ENCODE results near the gene BBS9.

Gene BBS9

DNA sequence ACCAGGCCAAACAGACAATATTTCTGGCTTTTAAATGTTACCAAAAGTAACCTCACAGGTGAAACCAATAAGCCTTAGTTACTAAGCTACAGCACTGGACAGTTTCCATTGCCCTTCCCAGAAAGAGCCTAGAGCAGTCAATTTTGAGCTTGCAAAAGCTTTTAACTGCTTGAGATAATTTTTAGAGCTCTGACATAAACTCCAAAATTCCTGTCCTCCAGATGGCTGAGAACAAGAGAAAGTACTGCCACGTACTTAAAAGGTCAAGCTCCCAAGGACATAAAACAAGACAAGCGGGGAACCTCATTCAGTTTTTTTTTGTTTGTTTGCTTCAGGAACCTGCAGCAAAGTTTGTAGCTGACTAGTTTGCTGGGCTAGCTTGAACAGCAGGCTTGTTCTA, 54.1 kb downstream of the BBS9 start:
- no peaks in the 10 kb centered on the region for H3K27me3 ChIP-seq
- H3K4me3 ChIP-seq: no peak overlapping the region
- no peaks in the 10 kb centered on the region for H4K20me1 ChIP-seq
- H3K27ac ChIP-seq: no peak overlapping the region
- H3K9me3 ChIP-seq (replicated peaks in 1 of 11): peaks cover 0 to 6% (median 0%) of the 10 kb centered on the region in 11 experiments; a peak in 2 of 22 replicates
- peaks cover 0 to 6% (median 0%) of the 10 kb centered on the region in 11 experiments; a peak in 2 of 22 replicates for H3K36me3 ChIP-seq
- no peak for TF ChIP-seq Cebpa-rat (IDR thresholded peaks at IDR 0.05)
- H3K4me2 ChIP-seq: no peak overlapping the region
- H3K9ac ChIP-seq: no peak overlapping the region
- H3K4me1 ChIP-seq: no peaks in the 10 kb centered on the region

DNA sequence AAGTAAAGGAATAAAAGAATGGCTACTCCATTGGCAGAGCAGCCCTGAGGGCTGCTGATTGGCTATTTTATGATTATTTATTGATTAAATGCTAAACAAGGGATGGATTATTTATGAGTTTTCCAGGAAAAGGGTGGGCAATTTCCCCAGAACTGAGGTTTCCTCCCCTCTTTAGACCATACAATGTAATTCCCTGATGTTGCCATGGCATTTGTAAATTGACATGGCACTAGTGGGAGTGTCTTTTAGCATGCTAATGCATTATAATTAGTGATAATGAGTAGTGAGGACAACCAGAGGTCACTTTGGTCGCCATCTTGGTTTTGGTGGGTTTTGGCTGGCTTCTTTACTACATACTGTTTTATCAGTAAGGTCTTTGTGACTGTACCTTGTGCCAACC, 55.5 kb downstream of the BBS9 start:
- Histone ChIP-seq H3K9ac (no peak overlapping the region), H3K27me3 (no peaks in the 10 kb centered on the region), H3K9me3 (replicated peaks in 1 of 11) (peaks cover 0 to 6% (median 0%) of the 10 kb centered on the region in 11 experiments; a peak in 2 of 22 replicates), H3K4me1 (no peaks in the 10 kb centered on the region), H3K27ac (no peak overlapping the region), H3K36me3 (peaks cover 0 to 6% (median 0%) of the 10 kb centered on the region in 11 experiments; a peak in 2 of 22 replicates), H3K4me3 (no peak overlapping the region), H4K20me1 (no peaks in the 10 kb centered on the region), H3K4me2 (no peak overlapping the region)
- TF ChIP-seq Cebpa-rat (IDR thresholded peaks at IDR 0.05): no peak

DNA sequence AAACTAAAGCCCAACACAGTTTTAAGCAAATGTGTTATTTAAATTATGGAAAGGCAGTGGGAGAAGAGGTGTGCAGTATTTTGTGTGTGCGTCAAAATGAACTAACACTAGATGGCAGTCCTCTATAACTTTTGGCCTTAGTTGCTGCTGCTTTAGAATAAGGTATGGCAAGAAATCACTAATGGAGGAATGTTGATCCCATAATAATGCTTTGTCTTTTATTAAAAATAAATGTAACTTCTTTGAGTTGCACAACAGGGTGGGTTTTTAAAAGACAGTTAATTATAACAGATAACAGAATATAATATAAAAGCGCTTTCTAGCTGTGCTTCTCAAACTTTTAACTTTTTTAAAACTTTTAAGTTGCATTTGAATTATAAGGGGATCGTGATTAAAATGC, 56.4 kb downstream of the BBS9 start:
- TF ChIP-seq Cebpa-rat (IDR thresholded peaks at IDR 0.05): no peak
- peaks cover 0 to 8% (median 0%) of the 10 kb centered on the region in 10 experiments; a peak in 2 of 20 replicates for H3K4me1 ChIP-seq

DNA sequence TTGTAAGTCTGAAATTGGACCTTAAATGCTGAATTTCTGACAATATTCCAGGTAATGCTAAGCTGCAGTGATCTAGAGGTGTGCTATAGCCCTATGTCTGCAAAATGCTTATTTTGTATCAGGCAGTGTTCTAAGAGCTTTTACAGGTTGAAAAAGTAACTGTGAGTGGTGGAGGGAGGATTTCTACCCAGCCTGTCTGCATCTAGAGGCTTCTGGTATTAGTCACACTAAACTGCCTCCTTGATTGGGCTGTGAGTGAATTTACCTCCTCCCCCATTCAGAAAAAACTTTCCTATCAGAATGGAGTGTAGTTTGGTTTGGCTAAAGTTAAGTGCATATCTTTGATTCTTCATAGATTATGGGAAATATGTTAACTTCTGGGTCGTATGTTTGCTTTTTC, 56.8 kb downstream of the BBS9 start:
- no peaks in the 10 kb centered on the region for H4K20me1 ChIP-seq
- H3K27ac ChIP-seq: no peak overlapping the region
- H3K36me3 ChIP-seq: no peaks in the 10 kb centered on the region; a peak in 1 of 22 replicates
- peaks cover 0 to 12% (median 0%) of the 10 kb centered on the region in 10 experiments; a peak in 2 of 20 replicates for H3K4me1 ChIP-seq
- H3K27me3 ChIP-seq: no peaks in the 10 kb centered on the region
- no peak overlapping the region for H3K4me2 ChIP-seq
- 0 out of 22 replicates have a peak, but pooled peaks cover 0 to 3% (median 0%) of the 10 kb centered on the region in 11 experiments for H3K9me3 ChIP-seq (replicated peaks in 1 of 11)
- H3K4me3 ChIP-seq: no peak overlapping the region
- TF ChIP-seq Cebpa-rat (IDR thresholded peaks at IDR 0.05): no peak
- H3K9ac ChIP-seq: no peak overlapping the region

More for the DNA sequence above, 56.4 kb downstream of the BBS9 start:
- H4K20me1 ChIP-seq: no peaks in the 10 kb centered on the region
- H3K9ac ChIP-seq: no peak overlapping the region
- no peak overlapping the region for H3K4me2 ChIP-seq
- peaks cover 0 to 2% (median 0%) of the 10 kb centered on the region in 11 experiments; a peak in 2 of 22 replicates for H3K36me3 ChIP-seq
- no peak overlapping the region for H3K4me3 ChIP-seq
- H3K9me3 ChIP-seq (replicated peaks in 1 of 11): peaks cover 0 to 3% (median 0%) of the 10 kb centered on the region in 11 experiments; a peak in 1 of 22 replicates
- H3K27me3 ChIP-seq: no peaks in the 10 kb centered on the region
- H3K27ac ChIP-seq: no peak overlapping the region

DNA sequence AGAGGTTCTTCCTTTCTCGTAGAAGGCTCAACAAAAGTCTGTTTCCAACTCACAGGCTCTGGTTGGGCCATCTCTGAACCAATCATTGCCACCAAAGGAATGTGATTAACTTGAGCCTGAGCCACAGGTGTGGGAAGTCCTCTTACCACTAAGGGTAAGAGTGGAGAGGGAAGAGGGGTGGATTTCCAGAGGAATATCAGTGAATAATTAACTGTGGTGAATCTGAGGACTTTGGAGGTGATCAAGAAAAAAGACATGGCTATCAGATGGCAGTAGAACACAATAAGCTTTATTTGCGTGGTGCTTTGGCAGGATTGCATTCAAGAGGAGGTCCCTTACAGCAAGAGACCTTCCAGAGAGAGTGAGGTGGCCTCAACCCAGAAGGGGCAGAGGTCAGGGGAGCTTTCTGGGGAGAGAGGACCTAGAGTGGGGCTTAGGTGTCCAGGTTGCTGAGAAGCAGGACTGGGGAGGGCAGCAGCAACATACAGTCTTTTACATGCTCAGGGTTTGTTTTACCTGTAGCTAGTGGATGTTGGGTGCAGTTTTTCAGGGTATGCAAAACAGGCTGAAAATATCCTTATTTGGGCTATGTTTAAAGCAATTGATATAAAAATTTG, 61.4 kb downstream of the BBS9 start:
- Histone ChIP-seq H3K4me1 (peaks cover 0 to 29% (median 16%) of the 10 kb centered on the region in 10 experiments; a peak in 15 of 20 replicates), H3K9ac (no peak overlapping the region), H3K36me3 (no peaks in the 10 kb centered on the region), H3K27ac (no peak overlapping the region), H3K4me2 (peak overlapping the region in 4 of 11 experiments; percentile 1 to 8 (median 4); a peak in 2 of 22 replicates), H3K4me3 (no peak overlapping the region), H3K9me3 (replicated peaks in 1 of 11) (peaks cover 0 to 5% (median 0%) of the 10 kb centered on the region in 11 experiments; a peak in 2 of 22 replicates), H3K27me3 (no peaks in the 10 kb centered on the region), H4K20me1 (no peaks in the 10 kb centered on the region)
- no peak for TF ChIP-seq Cebpa-rat (IDR thresholded peaks at IDR 0.05)

DNA sequence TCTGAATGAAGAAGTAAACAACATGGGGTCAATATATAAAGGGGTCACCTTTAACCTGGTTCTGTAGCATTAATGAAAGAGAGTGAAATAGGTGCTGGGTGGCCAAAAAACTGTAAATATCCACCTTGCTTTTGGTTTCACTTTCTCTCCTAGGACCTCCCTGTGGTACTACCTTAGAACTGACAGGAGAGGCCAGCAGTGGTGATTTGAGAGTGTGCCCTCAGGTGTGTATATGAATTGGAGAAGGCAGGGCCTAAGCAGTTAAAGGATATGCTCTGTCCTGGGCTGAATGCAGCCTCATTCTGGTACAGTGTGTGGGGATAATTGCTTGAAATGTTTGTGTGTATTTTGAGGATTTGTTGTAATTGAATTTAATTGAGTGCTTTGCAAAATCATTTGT, 62.0 kb downstream of the BBS9 start:
- Histone ChIP-seq H3K27ac (no peak overlapping the region), H3K27me3 (no peaks in the 10 kb centered on the region), H3K9ac (no peak overlapping the region), H3K4me1 (peaks cover 0 to 29% (median 16%) of the 10 kb centered on the region in 10 experiments; a peak in 15 of 20 replicates), H3K4me3 (no peak overlapping the region), H3K36me3 (no peaks in the 10 kb centered on the region), H4K20me1 (no peaks in the 10 kb centered on the region), H3K9me3 (replicated peaks in 1 of 11) (peaks cover 0 to 5% (median 0%) of the 10 kb centered on the region in 11 experiments; a peak in 2 of 22 replicates), H3K4me2 (peak overlapping the region in 1 of 11 experiments; percentile 7; a peak in 1 of 22 replicates)
- no peak for TF ChIP-seq Cebpa-rat (IDR thresholded peaks at IDR 0.05)

DNA sequence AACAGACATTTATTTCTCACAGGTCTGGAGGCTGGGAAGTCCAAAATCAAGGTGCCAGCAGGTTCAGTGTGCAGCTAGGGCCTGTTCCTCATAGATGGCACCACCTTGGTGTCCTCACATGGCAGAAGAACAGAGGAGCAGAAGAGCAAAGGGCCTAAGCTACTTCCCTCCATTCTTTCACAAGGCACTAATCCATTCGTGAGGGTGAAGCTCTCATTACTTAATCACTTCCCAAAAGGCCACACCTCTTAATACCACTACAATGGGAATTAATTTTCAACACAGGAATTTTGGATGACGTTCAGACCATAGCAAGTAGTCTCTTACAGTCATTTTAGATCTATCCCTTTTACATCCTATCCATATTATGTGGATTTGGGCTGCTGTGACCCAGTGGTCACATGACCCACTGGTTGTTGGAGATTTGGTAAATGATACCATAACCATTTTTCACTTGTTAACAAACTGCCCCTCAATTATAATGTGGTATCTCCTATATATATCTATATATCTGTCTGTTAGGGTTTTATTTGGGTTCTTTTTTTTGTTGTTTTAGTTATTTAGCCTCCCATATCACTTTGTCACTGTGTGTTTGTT, 63.4 kb downstream of the BBS9 start:
- Histone ChIP-seq H3K27ac (no peak overlapping the region), H4K20me1 (no peaks in the 10 kb centered on the region), H3K36me3 (no peaks in the 10 kb centered on the region), H3K4me1 (peaks cover 0 to 29% (median 16%) of the 10 kb centered on the region in 10 experiments; a peak in 15 of 20 replicates), H3K9ac (no peak overlapping the region), H3K4me2 (peak overlapping the region in 9 of 11 experiments; percentile 30 to 69 (median 47); a peak in 18 of 22 replicates), H3K4me3 (no peak overlapping the region), H3K27me3 (no peaks in the 10 kb centered on the region), H3K9me3 (replicated peaks in 1 of 11) (peaks cover 0 to 5% (median 0%) of the 10 kb centered on the region in 11 experiments; a peak in 2 of 22 replicates)
- TF ChIP-seq Cebpa-rat (IDR thresholded peaks at IDR 0.05): no peak

DNA sequence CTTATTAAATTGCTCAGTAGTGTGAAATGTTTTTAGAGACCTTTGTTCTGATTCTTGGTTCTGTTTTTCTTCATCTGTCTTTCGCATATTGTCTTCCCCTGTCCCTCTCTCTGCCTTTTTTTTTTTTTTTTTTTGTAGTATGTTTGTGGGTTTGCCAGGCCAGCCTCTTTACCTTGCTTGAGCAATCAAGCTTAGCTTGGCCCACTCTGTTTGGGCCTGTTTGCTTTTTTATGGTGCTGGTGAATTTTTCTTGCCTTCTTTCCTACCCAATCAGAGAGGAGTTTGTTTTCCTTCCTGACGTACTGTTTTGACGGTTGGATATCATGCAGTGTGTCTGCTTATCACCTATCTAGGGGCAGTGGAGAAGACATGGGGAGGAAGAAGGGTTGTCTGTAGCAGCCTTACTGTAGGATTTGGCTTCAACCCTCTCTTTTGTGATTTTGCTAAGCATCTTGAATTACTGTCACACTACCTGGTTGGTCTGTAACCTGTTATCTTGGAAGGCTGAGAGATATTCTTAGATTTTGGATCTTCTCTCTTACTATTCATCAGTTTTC, 64.0 kb downstream of the BBS9 start:
- no peak for TF ChIP-seq Cebpa-rat (IDR thresholded peaks at IDR 0.05)
- peaks cover 0 to 5% (median 0%) of the 10 kb centered on the region in 11 experiments; a peak in 2 of 22 replicates for H3K9me3 ChIP-seq (replicated peaks in 1 of 11)
- peaks cover 0 to 29% (median 16%) of the 10 kb centered on the region in 10 experiments; a peak in 15 of 20 replicates for H3K4me1 ChIP-seq
- H3K4me3 ChIP-seq: no peak overlapping the region
- peak overlapping the region in 9 of 11 experiments; percentile 31 to 69 (median 47); a peak in 17 of 22 replicates for H3K4me2 ChIP-seq
- no peak overlapping the region for H3K9ac ChIP-seq
- peak overlapping the region in 1 of 11 experiments; percentile 1; a peak in 2 of 22 replicates for H3K27ac ChIP-seq
- H3K27me3 ChIP-seq: no peaks in the 10 kb centered on the region
- H4K20me1 ChIP-seq: no peaks in the 10 kb centered on the region
- H3K36me3 ChIP-seq: no peaks in the 10 kb centered on the region

DNA sequence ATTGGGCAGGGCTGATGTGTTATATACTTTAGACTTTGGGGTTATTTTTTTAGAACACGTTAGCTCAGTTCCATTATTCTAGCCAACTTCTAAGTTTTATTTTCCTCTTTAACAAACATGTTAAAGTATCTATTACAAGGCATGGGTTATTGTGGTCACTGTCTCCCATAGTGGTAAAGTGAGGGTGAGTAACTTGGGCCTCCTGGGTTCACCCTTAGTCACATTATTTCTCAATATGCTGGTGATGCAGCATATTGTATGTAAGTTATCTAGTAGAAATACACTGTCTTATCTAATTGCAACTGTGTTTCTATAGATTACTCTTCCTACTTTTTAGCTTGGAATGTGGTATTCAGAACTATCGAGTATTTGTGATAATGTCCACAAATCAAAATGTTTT, 65.9 kb downstream of the BBS9 start:
- Histone ChIP-seq H3K4me1 (peaks cover 0 to 33% (median 16%) of the 10 kb centered on the region in 10 experiments; a peak in 15 of 20 replicates), H3K4me3 (no peak overlapping the region), H3K9ac (no peak overlapping the region), H3K36me3 (no peaks in the 10 kb centered on the region), H3K9me3 (replicated peaks in 1 of 11) (peaks cover 0 to 5% (median 0%) of the 10 kb centered on the region in 11 experiments; a peak in 2 of 22 replicates), H3K27me3 (no peaks in the 10 kb centered on the region), H3K4me2 (no peak overlapping the region), H4K20me1 (no peaks in the 10 kb centered on the region), H3K27ac (no peak overlapping the region)
- TF ChIP-seq Cebpa-rat (IDR thresholded peaks at IDR 0.05): no peak

Data from BLaER1 treated with 17β-estradiol and CSF1 and Interleukin-3, amounts not matched to agents 10 nM and 100 nM (cell line).